NCI-H128 (cell line): ENCODE data around the gene MAP2.
"Not testable (repeated sequence)": the region's sequence is repeated elsewhere in the genome, so short reads cannot be mapped to it uniquely, and the experiment has no call there.

ENCODE experiments used
- DNase-seq: peaks from one replicate; lab custom pipeline; 2025; ENCODE audit not compliant: unreplicated experiment; lab: John Stamatoyannopoulos, UW

MAP2 gene

GRCh38 chr2:209472112-209472832 is 48.4 kb downstream of the MAP2 start:
- peak; percentile 72 for DNase-seq

DNA sequence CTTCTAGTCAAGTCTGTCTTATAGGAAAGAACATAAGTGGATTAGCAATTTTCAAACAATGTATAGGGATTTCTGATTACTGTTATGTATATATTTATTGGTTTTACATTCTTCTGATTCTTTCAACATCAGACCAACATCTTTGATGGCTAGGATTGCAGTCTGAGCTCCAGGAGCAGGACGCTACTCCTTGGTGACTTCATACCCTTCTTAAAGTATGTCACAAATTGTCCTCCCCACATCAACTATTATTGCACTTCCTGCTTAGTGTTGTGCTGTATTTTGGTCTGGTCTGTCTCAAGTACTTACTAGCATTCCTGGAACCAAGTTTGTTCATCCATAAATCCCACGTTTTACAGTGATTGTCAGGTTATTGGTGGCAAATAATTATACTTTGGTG is 49.0 kb downstream of the MAP2 start:
- no peak for DNase-seq

DNA sequence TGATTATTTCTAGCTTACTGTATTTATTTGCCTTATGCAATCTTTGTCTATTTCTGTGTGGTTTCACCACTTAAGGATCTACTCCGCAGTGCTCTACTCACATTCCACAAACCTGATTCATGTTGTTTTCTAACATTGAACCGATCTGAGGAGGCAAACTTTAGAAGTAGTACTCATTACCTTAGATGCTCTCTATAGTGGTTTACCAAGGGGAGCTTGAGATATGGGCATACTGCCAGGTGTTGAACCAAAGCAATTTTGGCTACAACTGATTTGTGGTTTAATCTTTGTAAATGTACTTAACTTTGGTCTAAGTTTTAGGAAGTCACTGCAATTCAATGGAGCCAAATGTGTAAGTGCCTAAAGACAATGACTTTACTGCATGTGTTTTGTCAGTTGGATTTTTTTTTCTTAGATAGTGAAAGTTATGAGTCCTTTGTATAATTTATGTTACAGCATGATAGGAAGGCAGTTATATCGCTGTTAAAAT is 50.1 kb downstream of the MAP2 start:
- DNase-seq = peak; percentile 29

- DNase-seq = no peak
Measured at GRCh38 chr2:209474960-209475359, 51.1 kb downstream of the MAP2 start.

DNA sequence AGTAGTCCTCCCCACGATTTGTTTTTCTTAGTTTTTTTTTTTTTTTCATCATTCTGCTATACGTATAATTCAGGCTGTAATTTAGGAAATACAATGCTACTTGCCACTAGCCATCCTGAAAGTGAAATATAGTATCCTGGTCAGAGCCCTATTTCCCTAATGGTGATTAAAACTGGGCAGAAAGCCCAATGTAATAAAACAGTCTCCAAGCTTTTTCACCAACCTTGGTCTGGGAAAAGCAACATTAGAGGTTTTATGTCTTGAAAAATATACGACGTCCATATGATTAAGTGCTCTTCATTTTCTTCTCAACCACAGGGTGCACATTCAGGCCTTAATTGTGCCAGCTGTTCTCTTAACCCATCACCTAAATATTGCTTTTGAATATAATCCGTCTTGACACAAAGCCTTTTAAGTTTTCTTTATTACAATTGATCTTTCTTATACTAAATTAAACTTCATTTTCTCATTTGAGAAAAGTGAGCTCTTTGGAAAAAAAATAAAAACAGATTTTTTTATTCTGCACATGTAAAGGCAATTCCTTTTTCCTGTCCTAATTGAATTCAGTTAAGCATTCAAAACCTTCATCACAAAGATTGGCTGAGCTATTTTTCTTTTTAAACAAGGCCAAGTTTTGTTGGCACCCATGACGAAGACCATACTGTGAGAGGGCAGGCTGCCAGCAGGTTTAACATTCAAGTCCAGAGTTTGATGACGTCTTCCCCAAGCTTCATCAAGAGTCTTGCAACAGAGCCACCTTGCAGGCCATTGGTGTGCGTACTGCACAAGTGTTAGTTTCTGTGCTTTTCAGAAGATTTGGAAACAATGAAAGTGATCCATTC is 52.7 kb downstream of the MAP2 start:
- DNase-seq = peak; percentile 84

GRCh38 chr2:209492296-209492695 is 68.4 kb downstream of the MAP2 start:
- not testable (repeated sequence) for DNase-seq

- DNase-seq = not testable (repeated sequence)
Measured at GRCh38 chr2:209495068-209495620, 71.3 kb downstream of the MAP2 start.

DNA sequence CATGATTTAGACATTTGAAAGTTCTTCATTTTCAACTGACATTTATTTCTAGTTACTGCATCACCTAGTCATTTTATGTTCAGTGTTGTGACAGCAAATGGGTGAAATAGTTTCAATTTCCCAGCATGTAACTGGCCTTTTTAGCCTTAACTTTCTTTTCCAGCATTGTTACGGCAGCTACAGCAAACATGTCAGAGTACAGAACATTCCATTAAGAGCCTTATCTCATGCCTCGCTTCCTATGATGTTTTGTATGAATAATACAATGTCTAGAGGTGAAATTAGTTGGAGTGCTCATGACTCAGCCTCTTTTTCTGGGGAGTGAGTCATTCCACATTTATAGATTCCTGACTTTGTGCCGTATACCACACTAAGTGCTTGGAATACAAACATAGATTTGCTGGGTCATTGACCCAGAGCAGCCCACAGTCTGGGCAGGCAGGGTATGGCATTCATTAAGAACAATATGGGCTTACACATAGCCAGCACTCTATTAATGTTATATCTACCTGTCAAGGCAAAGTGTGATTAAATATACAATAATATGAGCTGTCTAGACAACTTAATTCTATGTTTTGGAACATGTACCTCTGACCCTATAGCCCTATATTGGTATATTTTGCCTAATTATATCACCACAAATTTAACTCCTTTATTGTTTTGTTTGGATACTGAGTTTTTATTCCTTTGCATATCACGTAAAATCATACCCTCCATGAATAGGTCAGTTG is 72.2 kb downstream of the MAP2 start:
- DNase-seq = no peak

DNA sequence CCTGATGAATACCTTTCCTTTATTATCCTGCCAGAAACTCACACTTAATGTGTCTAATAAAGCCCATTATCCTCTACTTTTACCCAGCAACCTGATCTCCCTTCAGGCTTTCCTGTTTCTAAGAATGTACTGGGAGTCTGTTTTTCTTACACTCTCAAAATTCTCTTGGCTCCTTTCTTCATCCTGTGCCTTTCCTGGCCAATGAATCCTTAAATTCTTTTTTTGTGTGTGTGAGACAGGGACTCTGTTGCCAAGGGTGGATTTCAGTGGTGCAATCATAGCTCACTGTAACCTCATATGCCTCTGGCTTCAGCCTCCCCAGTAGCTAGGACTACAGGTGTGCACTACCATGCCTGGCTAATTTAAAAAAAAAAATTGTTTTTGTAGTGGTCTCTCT is 72.7 kb downstream of the MAP2 start:
- DNase-seq = no peak

DNA sequence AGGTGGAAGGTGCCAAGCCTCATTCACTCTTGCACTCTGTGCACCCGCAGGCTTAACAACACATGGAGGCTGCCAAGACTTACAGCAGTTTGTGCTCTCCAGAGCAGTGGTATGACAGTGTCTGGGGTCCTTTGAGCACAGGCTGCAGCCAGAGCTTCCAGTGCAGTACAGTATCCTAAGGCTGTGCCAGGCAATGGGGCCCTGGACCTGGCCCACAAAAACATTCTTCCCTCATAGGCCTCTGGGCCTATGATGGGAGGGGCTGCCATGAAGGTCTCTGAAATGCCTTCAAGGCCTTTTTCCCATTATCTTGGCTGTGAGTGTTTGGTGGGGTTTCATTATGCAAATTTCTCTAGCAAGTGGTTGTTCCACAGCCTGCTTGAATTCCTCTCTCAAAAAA is 74.8 kb downstream of the MAP2 start:
- DNase-seq = no peak

DNA sequence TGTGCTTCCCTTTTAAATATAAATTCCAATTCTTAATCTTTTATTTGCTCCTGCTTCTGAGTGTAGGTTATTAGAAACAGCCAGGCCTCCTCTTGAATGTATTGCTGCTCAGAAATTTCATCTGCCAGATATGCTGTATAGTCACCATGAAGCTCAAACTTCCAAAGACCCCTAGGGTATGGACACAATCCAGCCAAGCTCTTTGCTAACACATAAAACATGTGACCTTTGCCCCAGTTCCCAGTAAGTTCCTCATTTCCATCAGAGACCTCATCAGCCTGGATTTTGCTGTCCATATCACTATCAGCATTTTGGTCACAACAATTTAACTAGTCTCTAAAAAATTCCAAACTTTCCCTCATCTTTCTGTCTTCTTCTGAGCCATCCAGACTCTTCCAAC is 75.2 kb downstream of the MAP2 start:
- no peak for DNase-seq

DNA sequence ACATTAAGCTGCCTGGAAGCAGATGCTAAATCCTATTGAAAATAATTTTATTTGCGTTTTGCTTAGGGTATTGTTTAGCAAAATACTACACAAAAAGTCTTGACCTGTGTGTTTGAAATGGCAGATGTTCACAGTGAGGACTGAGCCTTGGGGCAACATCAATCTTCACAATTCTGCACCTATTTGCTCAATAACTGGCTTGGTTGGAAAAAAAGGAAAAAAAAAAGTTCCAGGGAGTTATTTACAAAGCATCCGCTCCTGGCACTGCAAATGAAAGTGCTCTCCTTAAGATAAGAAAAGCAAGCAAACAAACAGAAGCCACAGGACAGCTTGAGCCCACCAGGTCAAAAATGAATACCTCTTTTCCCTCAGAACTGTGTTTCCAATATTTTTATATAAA is 77.7 kb downstream of the MAP2 start:
- DNase-seq = no peak

DNA sequence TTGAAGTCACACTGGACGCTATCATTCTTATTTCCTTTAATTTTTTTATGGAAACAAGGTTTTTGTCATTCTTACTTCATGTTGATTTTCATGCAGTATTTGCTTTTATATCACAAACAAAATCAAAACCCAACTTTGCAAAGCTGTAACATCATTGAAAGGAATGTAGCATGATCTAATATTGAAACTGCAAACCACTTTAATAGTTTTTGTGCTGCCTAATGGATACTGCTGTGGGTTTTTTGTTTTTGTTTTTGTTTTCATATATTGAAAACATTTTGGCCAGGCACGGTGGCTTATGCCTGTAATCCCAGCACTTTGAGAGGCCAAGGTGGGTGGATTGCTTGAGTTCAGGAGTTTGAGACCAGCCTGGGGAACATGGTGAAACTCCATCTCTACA is 81.6 kb downstream of the MAP2 start:
- no peak for DNase-seq

DNA sequence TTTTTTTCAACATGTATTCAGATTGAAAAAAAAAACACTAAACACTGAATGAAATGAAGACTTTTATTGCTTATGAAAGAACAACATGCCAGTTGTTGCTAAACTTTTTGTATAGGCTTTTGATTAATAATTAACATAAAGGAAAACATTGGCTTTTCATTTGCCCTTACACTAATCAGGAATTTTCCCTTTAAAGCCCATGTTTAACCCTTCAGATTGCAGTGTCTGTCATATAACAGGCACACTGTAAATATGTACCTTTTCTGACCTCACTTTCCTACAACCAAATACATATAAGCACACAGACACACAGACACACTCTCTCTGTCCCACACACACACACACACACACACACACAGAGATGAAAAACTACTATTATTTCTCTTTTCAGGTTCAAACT is 84.4 kb downstream of the MAP2 start:
- no peak for DNase-seq

GRCh38 chr2:209511637-209512036 is 87.8 kb downstream of the MAP2 start:
- no peak for DNase-seq

GRCh38 chr2:209512971-209513370 is 89.1 kb downstream of the MAP2 start:
- DNase-seq = no peak

DNA sequence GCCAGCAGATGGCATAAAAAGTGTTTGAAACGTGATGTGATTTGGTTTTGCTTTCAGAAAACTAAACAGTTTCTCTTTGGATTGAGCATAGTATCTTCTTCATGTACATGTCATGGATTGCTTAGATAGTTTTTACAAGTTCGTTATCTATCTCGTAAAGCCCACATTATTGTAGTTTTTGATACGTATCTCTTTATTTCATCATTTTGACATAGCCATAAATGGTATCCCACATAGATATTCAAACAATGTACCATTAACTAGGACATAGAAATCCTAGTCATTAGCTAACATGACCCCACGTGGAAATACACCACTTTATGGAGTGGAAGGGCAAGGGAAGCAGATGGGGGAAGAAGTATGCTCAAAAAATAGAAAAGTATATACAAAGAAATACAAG is 93.6 kb downstream of the MAP2 start:
- DNase-seq = no peak

- DNase-seq = no peak
Measured at GRCh38 chr2:209519271-209519670, 95.4 kb downstream of the MAP2 start.

- no peak for DNase-seq
Measured at GRCh38 chr2:209519906-209520305, 96.1 kb downstream of the MAP2 start.

DNA sequence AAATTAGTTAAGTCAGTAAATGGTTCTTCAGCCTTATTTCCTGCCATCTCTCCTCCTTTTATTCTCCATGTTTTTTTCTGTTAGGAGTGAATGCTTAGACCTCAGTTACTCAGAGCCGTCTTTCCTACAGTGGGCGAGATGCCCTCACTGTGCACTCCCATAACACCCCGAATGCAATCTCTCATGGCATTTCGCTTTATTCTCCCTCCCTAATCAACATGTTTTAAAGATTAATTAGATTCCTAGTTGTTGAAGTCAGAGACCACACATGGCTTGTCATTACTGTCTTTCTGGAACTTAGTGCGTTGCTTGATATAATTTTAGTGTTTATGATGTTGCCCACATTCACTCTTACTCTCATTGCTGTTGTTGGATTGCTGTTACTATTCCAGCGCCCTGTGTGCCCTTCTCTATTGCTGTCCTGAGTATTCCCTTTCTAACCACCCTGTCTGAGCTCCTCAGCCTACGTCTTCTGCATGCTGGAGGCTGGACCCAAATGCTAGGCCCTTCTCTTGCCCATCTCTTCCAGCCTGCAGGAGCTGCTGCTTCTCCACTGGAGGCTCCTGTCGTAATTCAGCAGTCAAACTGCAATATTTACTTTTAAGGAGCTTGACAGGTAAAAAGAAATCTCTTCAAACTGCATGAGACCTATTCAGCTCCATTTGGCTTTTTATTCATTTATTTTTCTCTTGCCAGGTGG is 99.3 kb downstream of the MAP2 start:
- DNase-seq = no peak

DNA sequence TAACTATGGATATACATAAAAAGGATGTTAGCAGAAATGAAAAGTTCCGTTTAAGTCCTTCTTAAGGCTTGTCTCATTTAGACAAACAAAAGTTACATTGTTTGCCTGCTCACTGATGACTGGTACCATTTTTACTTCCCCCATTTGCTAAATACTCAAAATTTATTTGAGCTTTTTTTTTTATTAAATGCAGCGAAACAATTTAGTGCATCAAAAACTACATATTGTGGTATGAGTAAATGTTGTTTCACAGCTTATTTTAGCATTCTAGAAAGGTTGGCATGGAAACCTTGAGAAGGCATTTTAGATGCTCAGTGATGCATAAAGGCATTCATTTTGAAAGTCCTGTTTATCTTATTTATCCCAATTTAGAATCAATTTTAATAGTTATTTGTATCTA is 100.0 kb downstream of the MAP2 start:
- no peak for DNase-seq
